Fibroblast of skin of right biceps (primary cell): ENCODE measurements around the gene SOCS7.
A peak's percentile ranks its signal among the peaks of the same experiment; 100 is the strongest.

Source experiments
- DNase-seq: peaks from one replicate; pipeline ENCODE4 v3.0.0-alpha.2; 2013

SOCS7 gene

DNA sequence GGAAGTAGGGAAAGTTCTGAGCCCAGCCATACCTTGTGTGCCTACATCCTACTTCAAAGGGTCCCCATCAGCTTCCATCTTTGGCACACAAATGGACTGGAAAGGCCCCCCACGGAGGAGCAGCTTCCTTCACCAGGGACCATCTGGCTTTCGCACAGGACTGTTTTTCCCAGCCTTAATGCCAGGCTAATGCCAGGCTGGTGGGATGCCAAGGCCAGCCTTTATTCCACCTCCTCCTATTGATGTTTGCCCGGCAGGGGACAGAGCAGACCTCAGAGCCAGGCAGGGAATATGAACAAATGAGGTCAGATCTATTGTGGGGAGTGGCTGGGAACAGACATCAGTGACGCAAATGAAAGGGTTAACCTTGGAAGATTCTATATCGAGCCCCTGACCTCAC, 13.6 kb upstream of the SOCS7 start:
- DNase-seq: no peak

DNA sequence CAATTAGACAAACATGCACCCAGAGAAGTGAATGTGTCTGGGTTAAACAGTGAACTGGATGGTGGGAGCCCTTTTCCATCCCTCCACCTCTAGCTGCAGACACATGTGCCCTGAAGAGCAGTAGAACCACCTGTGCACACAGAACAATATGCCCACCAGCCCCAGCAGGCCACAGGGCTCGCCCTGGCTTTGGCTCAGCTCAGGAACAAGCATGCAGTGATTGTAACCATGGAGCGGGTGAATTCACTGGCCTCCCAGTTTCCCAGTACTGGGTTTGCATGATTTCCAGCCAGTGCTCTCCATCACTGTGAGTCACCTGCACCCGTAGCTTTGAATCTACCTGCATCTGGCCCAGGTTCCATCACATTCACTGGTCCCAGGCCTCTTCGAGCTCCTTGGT, 13.1 kb upstream of the SOCS7 start:
- no peak for DNase-seq

- no peak for DNase-seq
These were observed 11.8 kb upstream of the SOCS7 start for GRCh38 chr17:38339891-38340290.

DNA sequence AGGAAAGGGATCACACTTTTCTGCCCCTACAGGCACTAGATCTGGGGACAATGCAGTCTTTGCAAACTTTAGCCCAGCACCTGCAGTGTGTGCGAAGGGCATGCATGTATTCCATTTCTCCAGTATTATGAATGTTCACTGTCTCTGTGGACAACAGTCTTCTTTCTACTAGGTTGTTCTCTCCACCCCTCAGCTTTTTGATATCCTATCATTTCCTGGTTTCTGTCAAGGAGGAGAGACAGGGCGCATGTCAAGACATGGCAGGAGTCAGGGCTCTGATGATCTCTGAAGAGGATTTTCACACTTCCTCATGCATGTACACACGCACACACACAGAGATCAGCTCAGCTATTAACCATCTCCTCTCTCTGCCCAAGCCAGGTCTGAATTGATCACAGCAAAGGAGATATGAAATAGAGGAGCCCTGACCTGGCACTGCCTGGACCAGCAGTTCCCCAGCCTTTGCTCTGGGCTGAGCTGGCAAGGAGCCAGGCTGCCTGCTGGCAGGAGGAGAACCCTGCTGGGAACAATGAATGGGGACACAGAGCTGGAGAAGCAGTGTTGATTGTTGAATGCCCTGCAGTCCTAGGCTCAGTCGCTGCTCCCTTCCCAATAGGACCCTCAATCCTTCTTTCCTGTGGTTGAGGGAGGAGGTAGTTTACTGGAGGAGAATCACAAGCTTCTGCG, 10.5 kb upstream of the SOCS7 start:
- DNase-seq: no peak

- no peak for DNase-seq
These were observed 8.6 kb upstream of the SOCS7 start for GRCh38 chr17:38342886-38343607.

DNA sequence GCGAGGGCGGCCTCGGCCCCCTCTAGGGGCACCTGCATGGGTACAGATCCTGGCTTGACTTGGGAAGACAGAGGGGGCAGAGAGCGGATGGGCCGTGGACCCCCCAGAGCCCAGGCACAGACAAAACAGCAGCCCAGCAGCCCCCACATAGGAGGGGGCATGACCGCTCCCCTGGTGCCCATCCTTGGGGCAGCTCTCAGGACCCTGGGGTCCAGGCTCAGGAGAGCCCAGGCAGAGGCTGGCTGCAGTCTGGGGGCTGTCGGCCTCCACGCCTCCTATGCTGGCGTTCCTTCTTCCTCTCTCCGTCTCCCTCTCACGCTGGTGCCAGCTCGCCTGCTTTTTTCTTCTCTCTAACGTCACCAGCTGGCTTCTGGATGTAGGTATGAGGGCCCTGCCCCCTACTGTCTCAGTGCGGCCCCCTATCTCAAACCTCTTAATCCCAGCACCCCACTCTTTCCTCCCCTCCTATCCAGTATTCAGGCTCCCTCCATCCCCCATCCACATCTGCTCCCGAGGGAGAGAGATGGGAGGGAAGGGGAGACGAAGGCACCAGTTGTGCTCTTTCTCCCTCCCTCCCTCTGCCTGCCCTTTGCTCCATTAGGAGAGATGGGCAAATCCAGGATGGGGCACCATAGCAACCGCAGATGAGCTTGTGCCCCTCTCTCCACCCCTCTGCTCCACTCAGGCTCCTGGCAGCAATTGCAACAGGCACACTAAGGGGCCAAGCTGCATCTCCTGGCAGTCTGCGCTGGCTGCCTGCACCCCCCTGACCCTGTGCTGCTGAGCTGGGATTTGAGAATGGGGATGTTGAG, 7.8 kb upstream of the SOCS7 start, which contains the start of gene GPR179:
Gene GPR179, minus strand, starts transcription at position 349 of the 812 bp plus-strand sequence. Its CDS starts 167 bp downstream, at position 182.
- DNase-seq: no peak

DNA sequence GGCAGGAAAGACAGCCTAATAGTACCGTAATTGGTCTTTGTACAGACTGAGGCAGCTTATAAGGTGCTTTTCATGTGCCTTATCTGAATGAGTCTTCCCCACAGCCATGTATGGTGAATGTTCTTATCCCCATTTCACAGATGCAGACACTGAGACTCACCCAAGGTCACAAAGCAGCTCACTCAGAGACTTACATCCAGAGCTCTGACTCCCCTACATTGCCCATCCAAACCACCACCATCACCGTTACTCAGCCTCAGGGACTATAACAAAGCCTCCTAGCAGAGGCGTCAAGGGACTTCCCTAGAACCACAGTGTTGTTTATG, 7.3 kb upstream of the SOCS7 start:
- DNase-seq: no peak

DNA sequence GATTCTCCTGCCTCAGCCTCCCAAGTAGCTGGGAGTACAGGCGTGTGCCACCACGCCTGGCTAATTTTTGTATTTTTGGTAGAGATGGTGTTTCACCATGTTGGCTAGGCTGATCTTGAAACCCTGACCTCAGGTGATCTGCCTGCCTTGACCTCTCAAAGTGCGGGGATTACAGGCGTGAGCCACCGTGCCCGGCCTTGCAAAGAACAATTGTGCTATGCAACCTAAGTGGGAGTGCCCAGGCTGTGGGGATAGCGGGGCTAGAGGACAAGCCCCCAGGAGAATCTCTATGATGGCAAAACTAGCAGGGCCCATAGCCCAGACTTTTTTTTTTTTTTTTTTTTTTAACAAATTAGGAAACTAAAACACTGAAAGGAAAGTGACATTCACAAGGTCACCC, 5.9 kb upstream of the SOCS7 start:
- DNase-seq: no peak

DNA sequence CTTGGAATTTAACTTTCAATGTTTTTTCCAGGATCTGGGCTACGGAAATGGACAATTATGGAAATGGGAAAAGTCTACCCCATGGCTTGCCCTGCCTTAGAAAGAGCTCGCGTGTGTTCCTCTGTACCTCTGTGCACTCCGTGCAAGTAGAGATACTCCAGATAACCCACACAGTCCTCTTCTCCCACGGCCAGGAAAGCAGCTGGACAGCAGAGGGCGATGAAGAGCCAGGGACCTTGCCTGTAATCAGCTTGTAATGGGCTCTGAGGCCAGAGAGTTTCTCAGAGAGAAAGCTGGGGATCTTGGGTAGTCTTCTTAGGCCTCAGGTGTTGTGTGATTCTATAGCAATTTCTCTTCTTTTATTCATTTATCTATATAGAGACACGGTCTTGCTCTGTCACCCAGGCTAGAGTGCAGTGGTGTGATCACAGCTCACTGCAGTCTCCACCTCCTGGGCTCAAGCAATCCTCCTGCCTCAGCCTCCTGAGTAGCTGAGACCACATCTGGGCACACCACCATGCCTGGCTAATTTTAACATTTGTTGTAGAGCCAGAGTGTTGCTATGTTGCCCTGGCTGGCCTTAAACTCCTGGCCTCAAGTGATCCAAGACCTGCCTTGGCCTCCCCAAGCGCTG, 2.4 kb upstream of the SOCS7 start:
- DNase-seq: peak; percentile 76

DNA sequence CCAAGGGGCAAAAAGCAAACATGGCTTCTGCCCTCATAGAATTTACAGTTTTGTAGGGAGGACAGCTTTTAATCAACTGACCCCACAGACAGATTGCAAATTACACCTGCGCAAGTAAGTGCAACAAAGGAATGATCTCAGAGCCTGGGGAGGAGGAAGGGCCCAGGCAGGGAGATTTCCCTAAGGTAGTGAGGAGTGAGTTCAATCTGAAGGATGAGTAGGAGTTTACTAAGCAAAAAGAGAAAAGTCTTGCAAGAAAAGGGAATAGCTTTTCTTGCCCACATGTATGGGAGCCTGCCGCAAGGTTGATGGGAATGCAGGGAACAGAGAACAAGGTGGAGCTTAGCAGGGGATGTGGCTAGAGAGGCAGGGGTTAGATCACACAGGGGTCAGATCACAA, 1.6 kb upstream of the SOCS7 start:
- DNase-seq: no peak

- no peak for DNase-seq
These were observed 821 bp downstream of the SOCS7 start for GRCh38 chr17:38352245-38353085.

GRCh38 chr17:38353086-38353604, 1.5 kb downstream of the SOCS7 start:
- no peak for DNase-seq

GRCh38 chr17:38353668-38354067, 2.0 kb downstream of the SOCS7 start:
- no peak for DNase-seq

- no peak for DNase-seq
These were observed 2.8 kb downstream of the SOCS7 start for GRCh38 chr17:38354466-38354865.

- DNase-seq: no peak
These were observed 3.6 kb downstream of the SOCS7 start for GRCh38 chr17:38355251-38355650.

- DNase-seq: no peak
These were observed 6.0 kb downstream of the SOCS7 start for GRCh38 chr17:38357486-38358123.

DNA sequence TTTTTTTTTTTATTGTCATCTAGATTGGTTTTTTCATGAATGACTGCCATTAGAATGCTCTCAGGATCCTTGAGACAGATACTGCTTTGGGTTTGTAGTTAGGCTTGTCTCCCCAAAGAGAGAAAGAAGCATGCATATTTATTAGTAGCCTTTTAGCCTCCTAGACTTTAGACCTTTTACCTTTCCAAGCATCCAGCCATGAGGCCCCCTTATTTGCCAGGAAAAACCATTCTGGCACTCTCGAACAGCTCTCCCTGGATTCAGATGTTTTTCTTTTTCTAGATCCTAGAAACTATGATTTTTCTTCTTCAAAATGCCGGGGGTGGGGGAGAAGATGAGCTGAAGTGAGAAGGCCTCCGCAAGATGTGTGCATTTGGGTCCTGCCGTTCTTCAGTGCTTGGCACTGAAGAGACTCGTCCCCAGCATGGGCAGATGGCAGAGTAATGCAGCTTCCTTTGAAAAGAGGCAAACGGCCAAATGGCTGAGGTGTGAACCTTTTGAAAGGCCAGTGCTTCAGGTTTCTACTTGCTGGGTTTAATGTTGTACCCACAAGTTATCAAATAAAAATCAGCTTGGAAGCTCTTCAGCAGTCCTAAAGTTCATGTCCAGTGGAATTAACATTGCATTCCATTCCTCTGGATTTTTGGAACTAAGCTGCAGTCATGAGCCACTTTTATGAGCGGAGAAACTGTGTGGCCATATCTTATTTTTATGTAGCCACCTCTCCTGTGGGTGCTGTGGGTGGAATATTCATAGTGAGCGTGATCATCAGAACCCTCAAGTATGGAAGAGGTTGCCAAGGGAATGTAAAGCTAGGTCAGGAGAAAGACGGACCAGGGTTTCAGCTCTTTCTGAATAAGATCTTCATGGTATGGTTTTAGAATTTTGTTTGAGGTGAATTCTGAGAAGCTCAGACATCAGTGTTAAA, 7.2 kb downstream of the SOCS7 start:
- DNase-seq: no peak

DNA sequence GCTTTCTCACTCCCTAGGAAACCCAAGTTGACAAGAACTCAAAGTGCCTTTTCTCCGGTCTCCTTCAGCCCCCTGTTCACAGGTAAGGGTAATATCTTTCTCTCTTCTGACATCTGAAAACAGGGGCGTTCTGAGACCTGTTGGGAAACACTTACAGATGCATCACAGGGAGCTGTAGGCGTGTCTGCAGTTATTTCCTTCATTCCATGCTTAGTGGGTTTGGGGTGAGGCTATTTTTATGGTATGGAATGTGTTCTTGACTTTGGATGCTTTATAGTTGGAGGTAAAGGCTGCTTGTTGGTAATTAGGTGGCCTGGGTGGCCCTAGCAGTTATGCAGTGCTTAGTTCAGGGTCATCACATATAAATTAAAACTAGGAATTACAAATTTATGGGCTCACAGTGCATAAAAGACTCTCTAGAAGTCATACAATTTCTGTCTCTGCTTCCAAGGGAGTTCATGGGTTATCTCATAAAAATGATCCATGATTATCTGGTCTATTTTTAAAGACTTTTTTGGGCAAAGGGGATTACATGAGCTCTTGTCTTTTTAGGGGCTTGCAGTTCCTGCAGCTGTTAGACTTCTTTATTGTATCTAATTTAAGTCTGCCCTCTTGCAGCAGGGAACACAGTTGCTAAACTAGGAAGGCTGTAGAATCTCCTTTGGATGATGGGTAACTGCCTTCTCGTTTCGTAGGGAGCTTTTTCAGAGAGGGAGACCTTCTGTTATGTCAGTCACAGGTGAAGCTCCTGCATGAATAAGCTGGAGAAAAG, 10.2 kb downstream of the SOCS7 start:
- DNase-seq: peak; percentile 49

- DNase-seq: no peak
These were observed 11.4 kb downstream of the SOCS7 start for GRCh38 chr17:38363016-38363415.

DNA sequence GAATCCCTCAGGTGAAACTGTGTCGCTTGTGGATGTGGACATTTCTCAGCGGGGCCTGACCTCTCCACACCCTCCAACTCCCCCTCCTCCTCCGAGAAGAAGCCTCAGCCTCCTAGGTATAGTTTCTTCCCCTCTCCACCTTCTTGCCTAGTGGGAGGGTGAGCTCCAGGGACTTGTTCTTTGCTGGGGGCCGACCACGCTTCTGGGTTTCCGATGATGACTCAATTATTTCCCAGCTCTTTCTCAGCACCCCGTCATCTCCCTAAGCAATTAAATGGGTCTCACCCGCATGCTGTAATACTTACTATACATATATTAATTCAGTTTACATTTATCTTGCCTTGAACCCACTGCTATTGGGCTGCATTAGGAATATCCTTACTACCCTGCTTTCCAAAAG, 13.1 kb downstream of the SOCS7 start:
- no peak for DNase-seq
